Fibroblast of skin of left quadriceps (primary cell): ENCODE results near the gene SYT6.
"Not testable (repeated sequence)": the region's sequence is repeated elsewhere in the genome, so short reads cannot be mapped to it uniquely, and the experiment has no call there.

Experiments
- DNase-seq, 2 experiments: peaks; one replicate each; pipeline ENCODE4 v3.0.0-alpha.2; 2013; ENCODE audit warnings: low read depth in 2 of 2

SYT6 gene

GRCh38 chr1:114075546-114076242, 78.0 kb downstream of the SYT6 start:
- DNase-seq: no peak

GRCh38 chr1:114075105-114075504, 78.6 kb downstream of the SYT6 start:
- no peak for DNase-seq

GRCh38 chr1:114072246-114072645, 81.4 kb downstream of the SYT6 start:
- no peak for DNase-seq

GRCh38 chr1:114069762-114070161, 83.9 kb downstream of the SYT6 start:
- DNase-seq: not testable (repeated sequence)

- not testable (repeated sequence) for DNase-seq
These were observed 85.0 kb downstream of the SYT6 start for GRCh38 chr1:114068684-114069083.

- DNase-seq: not testable (repeated sequence)
These were observed 88.0 kb downstream of the SYT6 start for GRCh38 chr1:114065671-114066070.

GRCh38 chr1:114063544-114063943, 90.1 kb downstream of the SYT6 start:
- DNase-seq: no peak

GRCh38 chr1:114062477-114063099, 91.1 kb downstream of the SYT6 start:
- DNase-seq: peak; percentile 29 to 31

- DNase-seq: no peak
These were observed 92.4 kb downstream of the SYT6 start for GRCh38 chr1:114061121-114061830.

- DNase-seq: not testable (repeated sequence)
These were observed 95.4 kb downstream of the SYT6 start for GRCh38 chr1:114058236-114058635.

GRCh38 chr1:114054148-114054547, 99.5 kb downstream of the SYT6 start:
- DNase-seq: no peak

GRCh38 chr1:114048232-114048631, 105.4 kb downstream of the SYT6 start:
- DNase-seq: no peak

- DNase-seq: no peak
These were observed 110.1 kb downstream of the SYT6 start for GRCh38 chr1:114043548-114043947.

- no peak for DNase-seq
These were observed 110.6 kb downstream of the SYT6 start for GRCh38 chr1:114043054-114043453.

GRCh38 chr1:114040273-114041015, 113.2 kb downstream of the SYT6 start:
- DNase-seq: peak in 1 of 2 experiments; percentile 7
